GM13977 (cell line): Measurements from ENCODE around the gene MLKL.
"Not testable (repeated sequence)": the region's sequence is repeated elsewhere in the genome, so short reads cannot be mapped to it uniquely, and the experiment has no call there.

Experiments used
- DNase-seq: peaks from one replicate; pipeline ENCODE4 v3.0.0; 2012; ENCODE audit warnings: low spot score
- in situ Hi-C: fragments of 300-500 bp; cut with MboI; formaldehyde crosslinking; loops from one replicate; pipeline ENCODE4 v1.12.0; 2022; ENCODE audit warnings: low sequenced_read_pairs, low pct_unique_long_range_greater_than_20kb, mixed read lengths, inconsistent platforms; ENCODE audit not compliant: unreplicated experiment
- TF ChIP-seq, protein P1 (sequence below): IDR thresholded peaks from 2 replicates; pipeline ENCODE4 v1.5.1; 2012; ENCODE audit warnings: mild to moderate bottlenecking, control low read depth; ENCODE audit not compliant: insufficient read depth; ENCODE audit errors: extremely low read depth, missing control alignments

The MLKL gene

DNA sequence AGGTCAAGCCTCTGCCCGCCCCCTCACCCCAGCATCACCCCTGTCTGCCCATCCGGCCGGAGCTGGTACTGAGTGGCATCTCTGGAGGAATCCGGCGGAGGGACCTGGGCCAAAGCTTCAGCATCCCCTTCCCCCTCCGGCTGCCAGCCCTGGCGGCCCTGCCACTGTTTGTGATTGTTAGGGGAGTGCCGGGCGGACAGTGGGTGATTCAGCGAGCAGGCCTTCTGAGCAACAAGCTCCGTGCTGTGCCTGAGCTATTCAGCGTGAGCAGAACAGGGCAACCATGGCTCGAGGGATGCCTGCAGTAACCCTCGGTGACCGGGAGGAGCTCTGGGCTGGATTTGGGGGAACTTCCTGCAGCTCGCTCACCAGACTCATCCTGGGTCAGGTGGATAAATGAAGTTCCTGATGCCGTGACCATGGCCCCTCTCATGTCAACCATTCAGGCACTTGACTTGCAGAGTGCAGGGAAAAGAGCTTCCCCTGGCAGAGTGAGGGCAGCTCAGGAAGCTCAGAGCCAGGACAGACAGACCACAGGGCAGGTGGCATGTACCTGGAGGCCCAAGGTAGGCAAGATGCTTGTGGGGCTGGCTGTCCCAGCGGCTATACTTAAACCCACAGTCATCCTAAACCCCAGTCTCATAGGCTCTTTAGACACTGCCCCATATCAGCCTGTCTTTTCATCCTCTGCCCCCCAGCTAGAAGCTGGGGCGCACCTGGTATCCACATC, 24.3 kb upstream of the MLKL start:
- TF ChIP-seq, protein P1, sequence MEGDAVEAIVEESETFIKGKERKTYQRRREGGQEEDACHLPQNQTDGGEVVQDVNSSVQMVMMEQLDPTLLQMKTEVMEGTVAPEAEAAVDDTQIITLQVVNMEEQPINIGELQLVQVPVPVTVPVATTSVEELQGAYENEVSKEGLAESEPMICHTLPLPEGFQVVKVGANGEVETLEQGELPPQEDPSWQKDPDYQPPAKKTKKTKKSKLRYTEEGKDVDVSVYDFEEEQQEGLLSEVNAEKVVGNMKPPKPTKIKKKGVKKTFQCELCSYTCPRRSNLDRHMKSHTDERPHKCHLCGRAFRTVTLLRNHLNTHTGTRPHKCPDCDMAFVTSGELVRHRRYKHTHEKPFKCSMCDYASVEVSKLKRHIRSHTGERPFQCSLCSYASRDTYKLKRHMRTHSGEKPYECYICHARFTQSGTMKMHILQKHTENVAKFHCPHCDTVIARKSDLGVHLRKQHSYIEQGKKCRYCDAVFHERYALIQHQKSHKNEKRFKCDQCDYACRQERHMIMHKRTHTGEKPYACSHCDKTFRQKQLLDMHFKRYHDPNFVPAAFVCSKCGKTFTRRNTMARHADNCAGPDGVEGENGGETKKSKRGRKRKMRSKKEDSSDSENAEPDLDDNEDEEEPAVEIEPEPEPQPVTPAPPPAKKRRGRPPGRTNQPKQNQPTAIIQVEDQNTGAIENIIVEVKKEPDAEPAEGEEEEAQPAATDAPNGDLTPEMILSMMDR = no peak
- in situ Hi-C loops = no loop called here
- DNase-seq = no peak

DNA sequence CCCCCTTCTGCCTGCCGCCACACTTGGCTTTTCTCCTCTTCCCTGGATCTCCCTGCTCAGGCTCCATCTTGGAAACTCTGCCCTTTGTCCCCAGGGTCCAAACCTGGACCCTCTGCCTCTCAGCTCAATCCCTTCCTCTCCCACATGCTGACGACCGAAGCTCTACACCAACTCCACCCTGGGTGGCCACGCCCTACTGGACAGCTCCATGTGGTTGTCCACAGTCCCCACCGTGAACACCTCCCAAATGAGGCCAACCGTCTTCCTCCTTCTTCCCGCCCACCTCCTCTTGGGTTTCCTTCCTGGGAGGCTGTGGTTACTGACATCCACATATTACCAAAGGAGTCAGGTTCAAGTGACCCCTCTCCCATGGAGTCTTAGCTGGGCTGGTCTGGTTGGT, 22.6 kb upstream of the MLKL start:
- in situ Hi-C loops = no loop called here
- no peak for DNase-seq
- TF ChIP-seq, protein P1 = no peak

DNA sequence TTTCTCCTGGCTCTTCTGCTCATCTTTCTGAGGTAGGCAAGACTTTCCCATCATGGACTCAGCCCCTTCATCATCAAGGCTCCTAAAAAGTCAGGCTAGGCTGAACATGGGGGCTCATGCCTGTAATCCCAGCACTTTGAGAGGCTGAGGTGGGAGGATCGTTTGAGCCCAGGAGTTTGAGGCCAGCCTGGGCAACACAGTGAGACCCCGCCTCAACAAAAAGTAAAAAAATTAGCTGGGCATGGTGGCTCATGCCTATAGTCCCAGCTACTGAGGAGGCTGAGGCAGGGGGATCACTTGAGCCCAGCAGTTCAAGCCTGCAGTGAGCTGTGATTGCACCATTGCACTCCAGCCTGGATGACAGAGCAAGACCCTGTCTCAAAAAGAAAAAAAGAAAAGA, 21.5 kb upstream of the MLKL start:
- in situ Hi-C loops, DNase-seq: not testable (repeated sequence)

DNA sequence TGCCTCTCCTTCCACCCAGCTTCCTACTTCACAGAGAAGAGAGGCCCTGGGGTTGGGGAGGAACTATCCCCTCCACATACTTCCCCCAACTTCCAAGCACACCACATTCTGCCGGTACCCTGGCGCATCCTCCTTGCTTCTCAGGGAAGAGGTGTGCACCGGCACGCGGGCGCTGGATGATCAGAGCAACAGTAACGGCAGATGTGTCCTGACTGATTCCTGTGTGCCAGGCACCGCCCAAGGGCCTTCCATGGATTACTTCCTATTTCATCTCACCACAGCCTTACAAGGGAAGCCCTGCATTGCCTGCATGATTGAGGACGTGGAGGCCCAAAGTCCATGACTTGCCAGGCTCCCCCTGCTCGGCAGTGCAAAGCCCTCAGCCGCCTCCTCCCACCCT, 21.1 kb upstream of the MLKL start:
- in situ Hi-C loops = no loop called here
- TF ChIP-seq, protein P1 = no peak

DNA sequence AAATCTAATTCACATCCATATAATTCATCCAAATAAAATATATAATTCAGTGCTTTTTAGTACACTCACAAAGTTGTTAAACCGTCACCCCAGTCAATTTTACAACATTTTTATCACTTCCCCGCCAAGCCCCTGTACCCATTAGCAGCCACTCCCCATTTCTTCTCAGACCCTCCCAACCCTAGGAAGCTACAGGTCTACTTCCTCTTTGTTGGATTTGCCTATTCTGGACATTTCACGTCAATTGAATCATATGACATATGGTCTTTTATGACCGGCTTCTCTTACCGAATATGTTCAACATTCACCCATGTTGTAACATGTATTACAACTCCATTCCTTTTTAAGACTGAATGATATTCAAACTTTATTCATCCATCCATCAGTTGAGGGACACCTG, 19.9 kb upstream of the MLKL start:
- no peak for DNase-seq
- TF ChIP-seq, protein P1 = no peak
- in situ Hi-C loops = no loop called here

More for the DNA sequence above, 21.1 kb upstream of the MLKL start:
- DNase-seq = no peak

DNA sequence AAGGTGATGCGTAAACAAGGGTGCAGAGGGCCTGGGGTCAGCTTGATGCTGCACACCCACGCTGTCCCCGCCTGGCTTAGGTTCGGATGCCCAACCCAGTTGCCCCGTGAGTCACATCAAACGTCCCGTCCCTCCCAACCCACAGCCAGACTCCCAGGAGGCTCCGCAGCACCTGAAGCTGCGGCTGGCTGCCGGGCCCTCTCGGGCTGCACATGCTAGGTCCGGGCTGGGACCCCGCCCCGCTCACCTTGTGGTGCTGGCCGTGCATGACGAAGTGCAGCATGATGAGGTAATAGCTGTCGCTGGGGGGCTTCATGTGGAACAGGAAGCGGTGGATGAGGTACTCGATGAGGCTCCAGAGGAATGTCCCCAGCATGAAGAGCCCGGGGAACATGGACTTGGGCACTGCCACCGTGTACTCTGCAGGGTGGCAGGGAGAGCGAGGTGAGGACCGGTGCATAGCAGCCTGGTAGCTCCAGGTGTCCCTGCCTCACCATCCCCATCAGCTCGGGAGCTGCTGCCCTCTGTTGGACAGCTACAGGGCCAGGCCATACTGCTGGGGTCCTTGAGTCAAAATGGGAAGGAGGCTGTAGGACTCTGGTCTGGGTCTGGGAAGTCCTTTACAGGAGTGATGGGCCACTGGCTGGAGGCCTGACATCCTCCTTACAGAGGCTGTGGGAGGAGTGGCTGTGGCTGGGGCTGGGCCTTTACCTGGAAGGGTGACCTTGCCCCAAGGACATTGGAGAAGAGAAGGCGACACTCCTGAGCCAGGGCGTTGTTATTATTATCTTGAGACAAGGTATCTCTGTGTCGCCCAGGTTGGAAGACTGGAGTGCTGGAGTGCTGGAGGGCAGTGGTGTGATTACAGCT, 18.3 kb upstream of the MLKL start:
- TF ChIP-seq, protein P1 = peak; percentile 4
- DNase-seq = no peak
- in situ Hi-C loops = loop anchor here (5.0 kb wide), 1 partner anchor 138 kb away; no protein-coding TSS in a partner anchor

DNA sequence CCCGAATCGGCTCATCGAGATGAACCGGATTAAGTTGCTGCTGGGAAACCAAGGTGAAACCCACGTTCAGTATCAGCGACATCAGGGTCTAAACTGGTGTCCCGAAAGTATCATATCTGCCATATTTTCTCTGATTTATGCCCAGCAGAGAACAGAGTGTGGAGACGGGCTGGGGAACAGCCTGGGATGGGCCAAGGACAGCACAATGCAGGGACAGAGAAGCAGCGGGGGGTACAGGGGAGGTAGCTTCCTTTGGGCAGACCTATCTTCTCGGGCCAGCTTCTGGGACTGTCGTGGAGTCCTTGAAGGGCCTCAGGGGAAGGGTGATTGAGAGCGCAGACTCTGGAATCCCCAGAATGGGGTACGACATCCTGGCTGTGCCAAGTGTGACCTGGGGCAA, 17.5 kb upstream of the MLKL start:
- in situ Hi-C loops = loop anchor here (5.0 kb wide), 1 partner anchor 139 kb away; no protein-coding TSS in a partner anchor
- TF ChIP-seq, protein P1 = no peak
- DNase-seq = no peak
